ENCODE data around the gene SMIM23.

The SMIM23 gene

DNA sequence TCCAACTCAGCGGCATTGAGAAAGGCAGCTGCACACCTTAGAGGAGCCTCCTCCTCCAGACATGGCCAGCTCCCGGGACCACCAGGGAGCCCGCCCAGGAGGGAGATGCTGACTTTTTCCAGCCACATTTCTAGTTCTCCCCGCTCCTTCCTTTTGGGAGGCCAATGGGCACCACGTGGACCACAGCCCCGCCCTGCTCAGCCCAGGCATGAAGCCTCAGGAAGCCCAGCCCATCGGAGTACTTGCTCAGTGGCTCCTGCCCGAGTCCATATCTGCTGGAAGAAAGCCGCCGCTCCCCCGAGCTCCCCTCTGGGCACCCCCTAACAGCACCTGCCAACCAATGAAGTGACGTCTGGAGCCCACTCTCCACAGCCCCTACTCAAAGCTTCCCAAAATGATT is 52.4 kb downstream of the SMIM23 start:
- TF ChIP-seq, protein P1, sequence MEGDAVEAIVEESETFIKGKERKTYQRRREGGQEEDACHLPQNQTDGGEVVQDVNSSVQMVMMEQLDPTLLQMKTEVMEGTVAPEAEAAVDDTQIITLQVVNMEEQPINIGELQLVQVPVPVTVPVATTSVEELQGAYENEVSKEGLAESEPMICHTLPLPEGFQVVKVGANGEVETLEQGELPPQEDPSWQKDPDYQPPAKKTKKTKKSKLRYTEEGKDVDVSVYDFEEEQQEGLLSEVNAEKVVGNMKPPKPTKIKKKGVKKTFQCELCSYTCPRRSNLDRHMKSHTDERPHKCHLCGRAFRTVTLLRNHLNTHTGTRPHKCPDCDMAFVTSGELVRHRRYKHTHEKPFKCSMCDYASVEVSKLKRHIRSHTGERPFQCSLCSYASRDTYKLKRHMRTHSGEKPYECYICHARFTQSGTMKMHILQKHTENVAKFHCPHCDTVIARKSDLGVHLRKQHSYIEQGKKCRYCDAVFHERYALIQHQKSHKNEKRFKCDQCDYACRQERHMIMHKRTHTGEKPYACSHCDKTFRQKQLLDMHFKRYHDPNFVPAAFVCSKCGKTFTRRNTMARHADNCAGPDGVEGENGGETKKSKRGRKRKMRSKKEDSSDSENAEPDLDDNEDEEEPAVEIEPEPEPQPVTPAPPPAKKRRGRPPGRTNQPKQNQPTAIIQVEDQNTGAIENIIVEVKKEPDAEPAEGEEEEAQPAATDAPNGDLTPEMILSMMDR (IDR thresholded peaks at IDR 0.05; ENCODE audit: borderline replicate concordance, insufficient read depth, low read depth, low read length): no peak
- H3K4me3 ChIP-seq (ENCODE audit: low read depth, low read length): no peak overlapping the region

DNA sequence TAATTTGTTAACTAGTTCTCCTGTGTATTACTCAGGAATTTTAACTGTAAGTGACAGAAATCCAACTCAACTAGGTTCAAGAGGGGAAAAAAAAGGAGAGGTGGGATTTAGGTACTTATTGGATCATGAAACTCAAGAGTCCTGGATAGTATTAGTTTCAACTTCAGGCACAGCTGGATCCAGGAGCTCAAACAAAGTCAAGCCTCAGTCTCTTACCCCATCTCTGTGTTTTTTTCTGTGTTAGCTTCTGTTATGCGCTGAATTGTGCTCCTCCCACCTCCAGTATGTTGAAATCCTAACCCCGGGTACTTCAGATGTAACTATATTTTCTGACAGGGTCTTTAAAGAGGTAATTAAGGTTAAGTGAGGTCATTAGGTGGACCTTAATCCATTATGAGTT is 53.5 kb downstream of the SMIM23 start:
- no peak overlapping the region for H3K4me3 ChIP-seq (ENCODE audit: low read depth, low read length)
- TF ChIP-seq, protein P1 (IDR thresholded peaks at IDR 0.05; ENCODE audit: borderline replicate concordance, insufficient read depth, low read depth, low read length): no peak

DNA sequence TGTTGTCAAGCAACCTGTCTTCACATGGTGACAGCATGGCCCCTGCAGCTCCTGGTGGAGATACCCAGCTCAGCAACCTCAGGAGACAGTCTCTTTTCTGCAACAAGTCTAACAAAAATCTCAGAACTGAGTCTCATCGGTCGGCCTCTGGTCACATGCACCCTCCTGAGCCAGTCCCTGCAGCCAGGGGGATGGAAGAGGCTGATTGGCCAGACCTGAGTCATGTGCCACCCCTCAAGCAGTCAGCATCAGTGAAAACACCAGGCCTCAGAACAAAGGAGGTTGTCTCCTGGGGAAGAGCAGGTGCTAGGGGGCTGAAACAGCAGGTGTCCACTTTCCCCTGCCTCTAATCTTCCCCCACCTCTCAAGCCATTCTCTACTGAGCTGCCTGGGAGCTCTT is 54.4 kb downstream of the SMIM23 start:
- no peak overlapping the region for H3K4me3 ChIP-seq (ENCODE audit: low read depth, low read length)
- TF ChIP-seq, protein P1 (IDR thresholded peaks at IDR 0.05; ENCODE audit: borderline replicate concordance, insufficient read depth, low read depth, low read length): no peak

Data from GM12875 (cell line).